ENCODE results near the gene TCF7L2. TPM values are rescaled to one million over a fixed set of nuclear protein-coding genes. Genes with fewer than 3 reads are reported as not detected.

TCF7L2 gene
- total RNA-seq, 6 experiments from 2014 or later: 14.6 to 18.1 (median 16.2) TPM

DNA sequence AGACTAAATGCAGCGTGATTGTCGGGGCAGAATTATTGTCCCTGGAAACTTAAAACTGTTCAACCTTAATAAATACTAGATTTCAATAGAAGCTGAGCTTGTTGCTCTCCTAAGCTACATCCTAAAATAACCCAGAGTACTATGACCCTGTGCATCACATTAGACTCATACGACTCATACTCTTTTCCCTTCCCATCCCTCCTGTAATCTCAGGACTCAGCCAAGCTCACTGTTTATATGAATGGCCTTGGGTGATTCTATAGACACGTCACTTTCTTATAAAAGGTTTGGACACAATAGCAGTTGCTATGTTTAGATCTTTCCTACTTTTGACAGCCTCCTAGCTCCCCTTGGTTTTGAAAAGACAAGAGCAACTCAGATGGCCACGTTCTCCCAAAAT lies 17.2 kb downstream of the TCF7L2 start:
- H3K36me3 Mint-ChIP-seq (ENCODE audit: low read depth): peaks cover 37% of the 10 kb centered on the region

GRCh38 chr10:112969131-112969530 lies 19.1 kb downstream of the TCF7L2 start:
- peaks cover 31% of the 10 kb centered on the region for H3K36me3 Mint-ChIP-seq (ENCODE audit: low read depth)

More for the DNA sequence above, 17.2 kb downstream of the TCF7L2 start:
- TF ChIP-seq, protein P1, sequence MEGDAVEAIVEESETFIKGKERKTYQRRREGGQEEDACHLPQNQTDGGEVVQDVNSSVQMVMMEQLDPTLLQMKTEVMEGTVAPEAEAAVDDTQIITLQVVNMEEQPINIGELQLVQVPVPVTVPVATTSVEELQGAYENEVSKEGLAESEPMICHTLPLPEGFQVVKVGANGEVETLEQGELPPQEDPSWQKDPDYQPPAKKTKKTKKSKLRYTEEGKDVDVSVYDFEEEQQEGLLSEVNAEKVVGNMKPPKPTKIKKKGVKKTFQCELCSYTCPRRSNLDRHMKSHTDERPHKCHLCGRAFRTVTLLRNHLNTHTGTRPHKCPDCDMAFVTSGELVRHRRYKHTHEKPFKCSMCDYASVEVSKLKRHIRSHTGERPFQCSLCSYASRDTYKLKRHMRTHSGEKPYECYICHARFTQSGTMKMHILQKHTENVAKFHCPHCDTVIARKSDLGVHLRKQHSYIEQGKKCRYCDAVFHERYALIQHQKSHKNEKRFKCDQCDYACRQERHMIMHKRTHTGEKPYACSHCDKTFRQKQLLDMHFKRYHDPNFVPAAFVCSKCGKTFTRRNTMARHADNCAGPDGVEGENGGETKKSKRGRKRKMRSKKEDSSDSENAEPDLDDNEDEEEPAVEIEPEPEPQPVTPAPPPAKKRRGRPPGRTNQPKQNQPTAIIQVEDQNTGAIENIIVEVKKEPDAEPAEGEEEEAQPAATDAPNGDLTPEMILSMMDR (IDR thresholded peaks at IDR 0.05): no peak
- peak; percentile 81 for DNase-seq
- peaks cover 66% of the 10 kb centered on the region for H3K4me1 Mint-ChIP-seq (ENCODE audit: low read depth)
- no peaks in the 10 kb centered on the region for H3K27me3 Mint-ChIP-seq (ENCODE audit: insufficient read depth)
- H3K27ac Mint-ChIP-seq: peak overlapping the region; percentile 74
- H3K4me3 Mint-ChIP-seq: no peak overlapping the region
- no peaks in the 10 kb centered on the region for H3K9me3 Mint-ChIP-seq

GRCh38 chr10:112969542-112969941 lies 19.5 kb downstream of the TCF7L2 start:
- Mint-ChIP-seq H3K4me1 (ENCODE audit: low read depth) (peaks cover 47% of the 10 kb centered on the region), H3K36me3 (ENCODE audit: low read depth) (peaks cover 29% of the 10 kb centered on the region), H3K27ac (no peak overlapping the region), H3K9me3 (no peaks in the 10 kb centered on the region), H3K27me3 (ENCODE audit: insufficient read depth) (no peaks in the 10 kb centered on the region; the same call in 1 of the 2 replicates), H3K4me3 (no peak overlapping the region)
- TF ChIP-seq, protein P1 (IDR thresholded peaks at IDR 0.05): no peak
- DNase-seq: no peak

More at GRCh38 chr10:112969131-112969530, 19.1 kb downstream of the TCF7L2 start:
- H3K9me3 Mint-ChIP-seq: no peaks in the 10 kb centered on the region
- H3K27ac Mint-ChIP-seq: no peak overlapping the region
- DNase-seq: no peak
- H3K27me3 Mint-ChIP-seq (ENCODE audit: insufficient read depth): no peaks in the 10 kb centered on the region; the same call in 1 of the 2 replicates
- TF ChIP-seq, protein P1 (IDR thresholded peaks at IDR 0.05): no peak
- peaks cover 51% of the 10 kb centered on the region for H3K4me1 Mint-ChIP-seq (ENCODE audit: low read depth)
- H3K4me3 Mint-ChIP-seq: no peak overlapping the region

- H3K4me3 Mint-ChIP-seq: no peak overlapping the region
- peaks cover 1% of the 10 kb centered on the region for H3K27me3 Mint-ChIP-seq (ENCODE audit: insufficient read depth)
- no peaks in the 10 kb centered on the region for H3K9me3 Mint-ChIP-seq
- no peak for DNase-seq
- TF ChIP-seq, protein P1 (IDR thresholded peaks at IDR 0.05): no peak
- peaks cover 29% of the 10 kb centered on the region for H3K36me3 Mint-ChIP-seq (ENCODE audit: low read depth)
- no peak overlapping the region for H3K27ac Mint-ChIP-seq
- H3K4me1 Mint-ChIP-seq (ENCODE audit: low read depth): peaks cover 43% of the 10 kb centered on the region
Observed at GRCh38 chr10:112970021-112970420, 20.0 kb downstream of the TCF7L2 start.

GRCh38 chr10:112972606-112973005 lies 22.6 kb downstream of the TCF7L2 start:
- H3K27me3 Mint-ChIP-seq (ENCODE audit: insufficient read depth): peaks cover 1% of the 10 kb centered on the region
- TF ChIP-seq, protein P1 (IDR thresholded peaks at IDR 0.05): no peak
- H3K4me3 Mint-ChIP-seq: no peak overlapping the region
- no peak for DNase-seq
- no peak overlapping the region for H3K27ac Mint-ChIP-seq
- H3K4me1 Mint-ChIP-seq (ENCODE audit: low read depth): peaks cover 17% of the 10 kb centered on the region; the same call in 1 of the 2 replicates
- H3K36me3 Mint-ChIP-seq (ENCODE audit: low read depth): peaks cover 30% of the 10 kb centered on the region
- H3K9me3 Mint-ChIP-seq: no peaks in the 10 kb centered on the region

Measured in HFFc6 (cell line).